ENCODE measurements around the gene ST3GAL5. TPM values are rescaled to one million over a fixed set of nuclear protein-coding genes. Genes with fewer than 3 reads are reported as not detected.
"Not testable (repeated sequence)": the region's sequence is repeated elsewhere in the genome, so short reads cannot be mapped to it uniquely, and the experiment has no call there.

The ST3GAL5 gene
- total RNA-seq, 3 donors from 2014 or later = 20.8 to 52.5 (median 29.5) TPM

- Histone ChIP-seq H3K36me3 (no peaks in the 10 kb centered on the region), H3K27ac (peak overlapping the region; percentile 16 to 35), H3K27me3 (no peaks in the 10 kb centered on the region), H3K4me1 (no peaks in the 10 kb centered on the region), H3K4me3 (no peak overlapping the region), H3K9me3 (no peaks in the 10 kb centered on the region)
- intact Hi-C loops (cut with DNase I; ENCODE audit: low total_unique reads) = no loop called here
- no peak for TF ChIP-seq POLR2AphosphoS5 (IDR thresholded peaks at IDR 0.05)
- TF ChIP-seq, protein P1, sequence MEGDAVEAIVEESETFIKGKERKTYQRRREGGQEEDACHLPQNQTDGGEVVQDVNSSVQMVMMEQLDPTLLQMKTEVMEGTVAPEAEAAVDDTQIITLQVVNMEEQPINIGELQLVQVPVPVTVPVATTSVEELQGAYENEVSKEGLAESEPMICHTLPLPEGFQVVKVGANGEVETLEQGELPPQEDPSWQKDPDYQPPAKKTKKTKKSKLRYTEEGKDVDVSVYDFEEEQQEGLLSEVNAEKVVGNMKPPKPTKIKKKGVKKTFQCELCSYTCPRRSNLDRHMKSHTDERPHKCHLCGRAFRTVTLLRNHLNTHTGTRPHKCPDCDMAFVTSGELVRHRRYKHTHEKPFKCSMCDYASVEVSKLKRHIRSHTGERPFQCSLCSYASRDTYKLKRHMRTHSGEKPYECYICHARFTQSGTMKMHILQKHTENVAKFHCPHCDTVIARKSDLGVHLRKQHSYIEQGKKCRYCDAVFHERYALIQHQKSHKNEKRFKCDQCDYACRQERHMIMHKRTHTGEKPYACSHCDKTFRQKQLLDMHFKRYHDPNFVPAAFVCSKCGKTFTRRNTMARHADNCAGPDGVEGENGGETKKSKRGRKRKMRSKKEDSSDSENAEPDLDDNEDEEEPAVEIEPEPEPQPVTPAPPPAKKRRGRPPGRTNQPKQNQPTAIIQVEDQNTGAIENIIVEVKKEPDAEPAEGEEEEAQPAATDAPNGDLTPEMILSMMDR (IDR thresholded peaks at IDR 0.05) = no peak
- TF ChIP-seq POLR2A (IDR thresholded peaks at IDR 0.05) = no peak
- DNase-seq (ENCODE audit: low spot score in 2 of 2) = peak in 1 of 2 donors; percentile 19
Observed at GRCh38 chr2:85935746-85936208, 47.0 kb upstream of the ST3GAL5 start.

DNA sequence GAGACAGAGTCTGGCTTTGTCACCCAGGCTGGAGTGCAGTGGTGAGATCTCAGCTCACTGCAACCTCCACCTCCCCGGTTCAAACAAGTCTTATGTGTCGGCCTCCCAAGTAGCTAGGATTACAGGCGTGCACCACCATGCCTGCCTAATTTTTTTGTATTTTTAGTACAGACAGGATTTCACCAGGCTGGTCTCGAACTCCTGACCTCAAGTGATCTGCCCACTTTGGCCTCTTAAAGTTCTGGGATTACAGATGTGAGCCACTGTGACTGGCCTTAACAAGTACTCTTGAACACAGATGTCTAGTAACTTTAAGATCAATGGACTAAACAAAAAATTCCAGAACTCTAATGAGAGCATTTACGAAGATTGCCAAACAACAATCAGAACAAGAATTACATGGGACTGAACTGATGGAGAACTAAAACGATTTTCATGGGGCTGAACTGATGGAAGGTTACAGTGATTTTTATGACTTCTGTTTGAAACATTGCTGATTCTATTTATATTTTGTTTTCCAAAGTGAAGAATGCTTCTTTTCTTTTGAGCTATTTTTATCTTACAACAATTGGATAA is 46.5 kb upstream of the ST3GAL5 start:
- H3K4me3 ChIP-seq = no peak overlapping the region
- peak in 1 of 2 donors; percentile 9 for DNase-seq (ENCODE audit: low spot score in 2 of 2)
- H3K36me3 ChIP-seq = no peaks in the 10 kb centered on the region
- H3K27me3 ChIP-seq = no peaks in the 10 kb centered on the region
- H3K4me1 ChIP-seq = no peaks in the 10 kb centered on the region
- peak overlapping the region in 1 of 2 donors; percentile 35 for H3K27ac ChIP-seq
- intact Hi-C loops (cut with DNase I; ENCODE audit: low total_unique reads) = no loop called here
- no peak for TF ChIP-seq POLR2A (IDR thresholded peaks at IDR 0.05)
- no peak for TF ChIP-seq POLR2AphosphoS5 (IDR thresholded peaks at IDR 0.05)
- TF ChIP-seq, protein P1 (IDR thresholded peaks at IDR 0.05) = no peak
- no peaks in the 10 kb centered on the region for H3K9me3 ChIP-seq

DNA sequence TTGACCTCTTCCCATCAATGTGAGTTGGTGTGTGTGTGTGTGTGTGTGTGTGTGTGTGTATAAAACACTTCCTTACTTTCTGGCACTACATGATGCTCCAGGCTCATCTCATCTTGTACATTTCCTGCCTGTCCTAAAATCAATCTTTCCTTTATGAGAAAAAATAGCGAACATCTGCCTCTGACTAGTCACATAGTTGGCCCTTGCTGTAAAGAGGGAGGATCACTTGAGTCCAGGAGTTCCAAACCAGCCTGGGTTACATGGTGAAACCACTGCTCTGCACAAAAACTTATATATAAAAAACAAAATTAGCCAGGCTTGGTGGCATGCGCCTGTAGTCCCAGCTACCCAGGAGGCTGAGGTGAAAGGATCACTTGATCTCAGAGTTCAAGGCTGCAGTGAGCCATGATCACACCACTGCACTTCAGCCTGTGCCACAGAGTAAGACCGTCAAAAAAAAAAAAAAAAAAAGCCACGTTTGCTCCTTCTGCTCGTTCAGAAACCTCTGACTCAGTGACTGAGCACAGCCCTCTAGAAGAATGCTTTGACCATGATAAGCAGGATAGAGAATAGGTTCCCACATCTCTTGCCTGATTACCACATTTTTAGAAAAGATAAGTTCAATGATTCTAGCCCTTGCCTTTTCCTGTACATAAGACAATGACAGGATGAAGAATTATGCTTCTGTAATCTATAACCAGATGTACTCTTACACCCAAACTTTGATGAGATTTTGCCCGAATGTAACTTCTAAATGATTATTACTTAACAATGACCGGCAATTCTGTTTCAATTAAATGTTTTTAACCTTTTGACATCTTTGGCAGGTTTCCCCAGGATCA is 45.2 kb upstream of the ST3GAL5 start:
- Histone ChIP-seq H3K9me3 (no peaks in the 10 kb centered on the region), H3K4me1 (no peaks in the 10 kb centered on the region), H3K27me3 (no peaks in the 10 kb centered on the region), H3K27ac (no peak overlapping the region), H3K36me3 (no peaks in the 10 kb centered on the region), H3K4me3 (no peak overlapping the region)
- no peak for TF ChIP-seq POLR2AphosphoS5 (IDR thresholded peaks at IDR 0.05)
- TF ChIP-seq, protein P1 (IDR thresholded peaks at IDR 0.05) = no peak
- no peak for TF ChIP-seq POLR2A (IDR thresholded peaks at IDR 0.05)
- intact Hi-C loops (cut with DNase I; ENCODE audit: low total_unique reads) = no loop called here
- no peak for DNase-seq (ENCODE audit: low spot score in 2 of 2)

- H3K36me3 ChIP-seq; H3K4me3 ChIP-seq; intact Hi-C loops (cut with DNase I; ENCODE audit: low total_unique reads); H3K9me3 ChIP-seq; H3K27me3 ChIP-seq; DNase-seq (ENCODE audit: low spot score in 2 of 2); H3K4me1 ChIP-seq; H3K27ac ChIP-seq: not testable (repeated sequence)
Observed at GRCh38 chr2:85931151-85931550, 42.4 kb upstream of the ST3GAL5 start.

GRCh38 chr2:85930129-85931124 is 41.6 kb upstream of the ST3GAL5 start:
- DNase-seq (ENCODE audit: low spot score in 2 of 2) = no peak
- Histone ChIP-seq H3K36me3 (no peaks in the 10 kb centered on the region), H3K4me3 (no peak overlapping the region), H3K9me3 (no peaks in the 10 kb centered on the region), H3K27ac (peak overlapping the region; percentile 65 to 73), H3K27me3 (no peaks in the 10 kb centered on the region), H3K4me1 (peaks cover 0 to under 1% of the 10 kb centered on the region in 2 donors)
- TF ChIP-seq, protein P1 (IDR thresholded peaks at IDR 0.05) = no peak
- TF ChIP-seq POLR2AphosphoS5 (IDR thresholded peaks at IDR 0.05) (no peak), POLR2A (IDR thresholded peaks at IDR 0.05) (no peak)
- intact Hi-C loops (cut with DNase I; ENCODE audit: low total_unique reads) = no loop called here
